OCI-LY1 (cell line): ENCODE results near the gene TLE5.

Experiments
- H2AFZ ChIP-seq: fragments of 200-600 bp; sonication (generic), shearing (Covaris generic); 2 replicates; pipeline ENCODE4 v1.6.0; 2014; ENCODE audit warnings: antibody characterized with exemption, mild to moderate bottlenecking, low read length
- H3F3A ChIP-seq: fragments of 200-600 bp; sonication (generic), shearing (Covaris generic); 2 replicates; pipeline ENCODE4 v1.6.0; 2014; ENCODE audit warnings: mild to moderate bottlenecking, antibody characterized with exemption, low read length, moderate library complexity; ENCODE audit not compliant: insufficient read depth
- H3K27ac ChIP-seq: fragments of 200-600 bp; sonication (generic); 2 replicates; pipeline ENCODE4 v1.5.1; 2014; ENCODE audit warnings: low read length, mixed run types, mild to moderate bottlenecking, low read depth; ENCODE audit not compliant: poor library complexity, severe bottlenecking
- H3K27me3 ChIP-seq: fragments of 200-600 bp; sonication (generic); 2 replicates; pipeline ENCODE4 v1.6.0; 2014; ENCODE audit warnings: antibody characterized with exemption, mild to moderate bottlenecking, low read length, moderate library complexity; ENCODE audit not compliant: insufficient read depth
- H3K36me3 ChIP-seq: fragments of 200-600 bp; sonication (generic); 2 replicates; pipeline ENCODE4 v1.6.1; 2014; ENCODE audit warnings: mild to moderate bottlenecking, antibody characterized with exemption, low read length, moderate library complexity, mixed read lengths; ENCODE audit not compliant: insufficient read depth
- H3K4me1 ChIP-seq: fragments of 200-600 bp; sonication (generic); 2 replicates; pipeline ENCODE4 v1.5.1; 2014; ENCODE audit warnings: mild to moderate bottlenecking, low read length, moderate library complexity; ENCODE audit not compliant: insufficient read depth, severe bottlenecking
- H3K4me2 ChIP-seq: fragments of 200-600 bp; sonication (generic), shearing (Covaris generic); 2 replicates; pipeline ENCODE4 v1.6.1; 2014; ENCODE audit warnings: low read length
- H3K4me3 ChIP-seq: fragments of 200-600 bp; sonication (generic); 2 replicates; pipeline ENCODE4 v1.5.1; 2014; ENCODE audit warnings: low read length, low read depth, mild to moderate bottlenecking, mixed read lengths; ENCODE audit not compliant: poor library complexity, severe bottlenecking
- H3K79me2 ChIP-seq: fragments of 200-600 bp; shearing (Covaris generic); 2 replicates; pipeline ENCODE4 v1.6.1; 2016; ENCODE audit warnings: mixed run types, low read length, mixed read lengths; ENCODE audit not compliant: insufficient read depth
- H3K9ac ChIP-seq: fragments of 200-600 bp; sonication (generic), shearing (Covaris generic); 2 replicates; pipeline ENCODE4 v1.6.1; 2014; ENCODE audit warnings: mild to moderate bottlenecking, low read length, mixed read lengths
- H3K9me2 ChIP-seq: fragments of 200-600 bp; sonication (generic), shearing (Covaris generic); 2 replicates; pipeline ENCODE4 v1.6.1; 2014; ENCODE audit warnings: low read depth, mild to moderate bottlenecking, low read length, mixed read lengths
- H3K9me3 ChIP-seq: fragments of 200-600 bp; shearing (Covaris generic); 2 replicates; pipeline ENCODE4 v1.6.1; 2014; ENCODE audit warnings: low read length, mixed read lengths
- H4K20me1 ChIP-seq: fragments of 200-600 bp; sonication (generic), shearing (Covaris generic); 2 replicates; pipeline ENCODE4 v1.6.0; 2016; ENCODE audit warnings: mild to moderate bottlenecking, low read length; ENCODE audit not compliant: insufficient read depth
- CTCF ChIP-seq: fragments of 200-600 bp; sonication (generic), shearing (Covaris generic); IDR thresholded peaks from 2 replicates; pipeline ENCODE4 v1.5.1; 2017; ENCODE audit warnings: mild to moderate bottlenecking, antibody characterized with exemption, low read length, moderate library complexity, mixed read lengths
- EZH2 ChIP-seq: fragments of 200-600 bp; sonication (generic), shearing (Covaris generic); IDR thresholded peaks from 2 replicates; pipeline ENCODE4 v1.8.0; 2017; ENCODE audit warnings: borderline replicate concordance, mixed run types, mild to moderate bottlenecking, antibody characterized with exemption, low read length, moderate library complexity, mixed read lengths

The TLE5 gene

DNA sequence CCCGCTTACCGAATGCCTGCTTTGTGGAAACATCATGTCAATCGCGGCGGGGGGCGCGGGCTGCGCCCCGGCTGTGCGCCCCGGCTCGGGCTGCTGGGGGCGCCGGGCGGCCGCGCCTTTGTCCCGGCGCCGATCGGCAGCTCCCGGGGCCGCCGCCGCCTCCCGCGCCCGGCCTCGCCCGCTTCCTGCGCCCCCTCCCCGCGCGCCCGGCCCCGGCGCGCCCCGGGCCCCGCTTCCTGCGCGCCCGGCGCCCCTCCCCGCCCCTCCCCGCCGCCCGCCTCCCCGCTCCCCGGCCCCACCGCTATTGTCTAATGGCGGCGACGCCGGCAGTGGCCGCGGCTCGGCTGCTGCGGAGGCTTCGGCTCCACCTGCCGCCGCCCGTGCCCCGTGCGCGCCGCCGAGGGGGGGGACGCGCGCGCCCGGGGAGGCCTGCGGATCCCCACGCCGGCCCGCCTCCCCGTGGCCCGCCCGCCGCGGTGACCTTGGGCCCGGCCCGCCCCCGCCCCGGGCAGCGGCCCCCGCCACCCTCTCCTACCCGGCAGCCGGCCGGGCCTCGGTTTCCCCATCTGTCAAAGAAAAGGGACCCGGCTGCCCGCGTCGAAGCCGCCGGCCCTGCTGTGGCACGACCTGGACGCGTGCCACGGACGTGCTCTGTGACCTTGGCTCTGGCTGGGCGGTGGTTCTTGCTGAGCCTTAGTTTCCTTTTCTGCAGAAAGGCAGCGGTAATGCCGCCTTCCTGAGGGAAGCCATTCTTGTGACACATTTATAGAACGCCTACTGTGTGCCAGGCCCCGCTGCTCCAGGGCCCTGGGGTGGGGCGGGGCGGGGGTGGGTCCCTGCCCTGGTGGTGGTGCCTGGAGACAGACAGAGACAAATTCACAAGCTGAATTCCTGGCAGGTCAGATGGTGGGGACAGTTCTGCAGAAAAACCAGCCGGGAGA, at the start of gene TLE5:
TLE5 (minus strand) TSS at position 331 of the 941 bp plus-strand sequence; CDS start at position 36, 295 bp downstream.
- H3K4me1 ChIP-seq = peaks cover 18% of the 10 kb centered on the region
- peak within 1 kb of the TSS; percentile 78 for H3K27ac ChIP-seq

GRCh38 chr19:3111586-3112247, 49.4 kb upstream of the TLE5 start:
- no peaks in the 10 kb centered on the region for H3K79me2 ChIP-seq
- TF ChIP-seq EZH2 (no peak), CTCF (no peak)
- no peak overlapping the region for H3K4me3 ChIP-seq
- H3K9ac ChIP-seq = no peak overlapping the region
- H3K4me1 ChIP-seq = no peaks in the 10 kb centered on the region
- no peaks in the 10 kb centered on the region for H3K9me2 ChIP-seq
- peaks cover 3% of the 10 kb centered on the region; the same call in 1 of the 2 replicates for H3K27me3 ChIP-seq
- H3K9me3 ChIP-seq = no peaks in the 10 kb centered on the region
- H2AFZ ChIP-seq = no peak overlapping the region
- no peaks in the 10 kb centered on the region for H4K20me1 ChIP-seq
- H3K36me3 ChIP-seq = no peaks in the 10 kb centered on the region
- no peaks in the 10 kb centered on the region for H3F3A ChIP-seq
- H3K4me2 ChIP-seq = no peak overlapping the region
- H3K27ac ChIP-seq = no peak overlapping the region

More for the DNA sequence above, at the start of gene TLE5:
- Histone ChIP-seq H4K20me1 (no peaks in the 10 kb centered on the region), H3K79me2 (no peaks in the 10 kb centered on the region), H2AFZ (no peak within 1 kb of the TSS), H3K27me3 (no peaks in the 10 kb centered on the region), H3K9ac (peak within 1 kb of the TSS; percentile 74), H3K36me3 (peaks cover 23% of the 10 kb centered on the region), H3K9me2 (no peaks in the 10 kb centered on the region), H3K9me3 (no peaks in the 10 kb centered on the region), H3F3A (peaks cover 5% of the 10 kb centered on the region), H3K4me2 (peak within 1 kb of the TSS; percentile 65), H3K4me3 (peak within 1 kb of the TSS; percentile 70)
- TF ChIP-seq CTCF (no peak), EZH2 (no peak)

GRCh38 chr19:3110126-3110825, 48.0 kb upstream of the TLE5 start:
- Histone ChIP-seq H2AFZ (no peak overlapping the region), H3K9me3 (no peaks in the 10 kb centered on the region), H3K4me2 (no peak overlapping the region), H3F3A (no peaks in the 10 kb centered on the region), H3K4me1 (no peaks in the 10 kb centered on the region), H3K27ac (no peak overlapping the region), H4K20me1 (no peaks in the 10 kb centered on the region), H3K9ac (no peak overlapping the region), H3K4me3 (no peak overlapping the region), H3K36me3 (no peaks in the 10 kb centered on the region), H3K9me2 (no peaks in the 10 kb centered on the region), H3K79me2 (no peaks in the 10 kb centered on the region), H3K27me3 (peaks cover 3% of the 10 kb centered on the region; the same call in 1 of the 2 replicates)
- TF ChIP-seq CTCF (no peak), EZH2 (no peak)
